ENCODE data around the gene CRADD. TPM values are rescaled to one million over a fixed set of nuclear protein-coding genes. Genes with fewer than 3 reads are reported as not detected.

Gene CRADD
- total RNA-seq, 4 donors from 2014 or later: 11.8 to 49.5 (median 31.4) TPM

- Histone ChIP-seq H3K4me1 (peaks cover 0 to 41% (median 11%) of the 10 kb centered on the region in 3 donors), H3K27ac (no peak overlapping the region), H3K36me3 (no peaks in the 10 kb centered on the region), H3K4me3 (no peak overlapping the region), H3K27me3 (no peaks in the 10 kb centered on the region), H3K9me3 (no peaks in the 10 kb centered on the region)
- ATAC-seq: no peak
- TF ChIP-seq POLR2AphosphoS5 (IDR thresholded peaks at IDR 0.05) (no peak), POLR2A (IDR thresholded peaks at IDR 0.05) (no peak), EP300 (IDR thresholded peaks at IDR 0.05) (no peak)
- TF ChIP-seq, protein P1, sequence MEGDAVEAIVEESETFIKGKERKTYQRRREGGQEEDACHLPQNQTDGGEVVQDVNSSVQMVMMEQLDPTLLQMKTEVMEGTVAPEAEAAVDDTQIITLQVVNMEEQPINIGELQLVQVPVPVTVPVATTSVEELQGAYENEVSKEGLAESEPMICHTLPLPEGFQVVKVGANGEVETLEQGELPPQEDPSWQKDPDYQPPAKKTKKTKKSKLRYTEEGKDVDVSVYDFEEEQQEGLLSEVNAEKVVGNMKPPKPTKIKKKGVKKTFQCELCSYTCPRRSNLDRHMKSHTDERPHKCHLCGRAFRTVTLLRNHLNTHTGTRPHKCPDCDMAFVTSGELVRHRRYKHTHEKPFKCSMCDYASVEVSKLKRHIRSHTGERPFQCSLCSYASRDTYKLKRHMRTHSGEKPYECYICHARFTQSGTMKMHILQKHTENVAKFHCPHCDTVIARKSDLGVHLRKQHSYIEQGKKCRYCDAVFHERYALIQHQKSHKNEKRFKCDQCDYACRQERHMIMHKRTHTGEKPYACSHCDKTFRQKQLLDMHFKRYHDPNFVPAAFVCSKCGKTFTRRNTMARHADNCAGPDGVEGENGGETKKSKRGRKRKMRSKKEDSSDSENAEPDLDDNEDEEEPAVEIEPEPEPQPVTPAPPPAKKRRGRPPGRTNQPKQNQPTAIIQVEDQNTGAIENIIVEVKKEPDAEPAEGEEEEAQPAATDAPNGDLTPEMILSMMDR (IDR thresholded peaks at IDR 0.05): no peak
- 62 to 71% methylated on average over 1 of the region's 1 CpG for WGBS, 2 donors (ENCODE audit: low coverage in 1 of 2)
Measured at GRCh38 chr12:93757792-93758694, 80.9 kb downstream of the CRADD start.

GRCh38 chr12:93758801-93759373, 81.7 kb downstream of the CRADD start:
- peaks cover 0 to 41% (median 11%) of the 10 kb centered on the region in 3 donors for H3K4me1 ChIP-seq
- peak overlapping the region in 1 of 4 donors; percentile 9 for H3K27ac ChIP-seq
- 36 to 42% methylated on average over 1 of the region's 1 CpG for WGBS, 2 donors (ENCODE audit: low coverage in 1 of 2)
- ATAC-seq: no peak
- TF ChIP-seq EP300 (IDR thresholded peaks at IDR 0.05) (no peak), POLR2AphosphoS5 (IDR thresholded peaks at IDR 0.05) (no peak), POLR2A (IDR thresholded peaks at IDR 0.05) (no peak)
- TF ChIP-seq, protein P1 (IDR thresholded peaks at IDR 0.05): no peak
- no peaks in the 10 kb centered on the region for H3K36me3 ChIP-seq
- no peaks in the 10 kb centered on the region for H3K27me3 ChIP-seq
- H3K9me3 ChIP-seq: no peaks in the 10 kb centered on the region
- H3K4me3 ChIP-seq: no peak overlapping the region

- H3K4me1 ChIP-seq: peaks cover 0 to 41% (median 11%) of the 10 kb centered on the region in 3 donors
- no peaks in the 10 kb centered on the region for H3K27me3 ChIP-seq
- no peaks in the 10 kb centered on the region for H3K9me3 ChIP-seq
- H3K4me3 ChIP-seq: no peak overlapping the region
- ATAC-seq: no peak
- peak overlapping the region in 1 of 4 donors; percentile 9 for H3K27ac ChIP-seq
- TF ChIP-seq, protein P1 (IDR thresholded peaks at IDR 0.05): no peak
- TF ChIP-seq EP300 (IDR thresholded peaks at IDR 0.05) (no peak), POLR2A (IDR thresholded peaks at IDR 0.05) (no peak), POLR2AphosphoS5 (IDR thresholded peaks at IDR 0.05) (no peak)
- H3K36me3 ChIP-seq: no peaks in the 10 kb centered on the region
- WGBS, 2 donors (ENCODE audit: low coverage in 1 of 2): 46 to 75% methylated on average over 2 of the region's 2 CpGs
Measured at GRCh38 chr12:93759512-93760081, 82.4 kb downstream of the CRADD start.

GRCh38 chr12:93760275-93760875, 83.2 kb downstream of the CRADD start:
- H3K27ac ChIP-seq: no peak overlapping the region
- WGBS, 2 donors (ENCODE audit: low coverage in 1 of 2): 88 to 100% methylated on average over 2 to 3 of the region's 3 CpGs
- peaks cover 0 to 41% (median 11%) of the 10 kb centered on the region in 3 donors for H3K4me1 ChIP-seq
- no peak overlapping the region for H3K4me3 ChIP-seq
- no peaks in the 10 kb centered on the region for H3K9me3 ChIP-seq
- no peaks in the 10 kb centered on the region for H3K27me3 ChIP-seq
- ATAC-seq: no peak
- no peaks in the 10 kb centered on the region for H3K36me3 ChIP-seq
- TF ChIP-seq POLR2A (IDR thresholded peaks at IDR 0.05): no peak
- TF ChIP-seq, protein P1 (IDR thresholded peaks at IDR 0.05): no peak
- no peak for TF ChIP-seq POLR2AphosphoS5 (IDR thresholded peaks at IDR 0.05)
- TF ChIP-seq EP300 (IDR thresholded peaks at IDR 0.05): no peak
